Stomach (tissue), 9 donors: Measurements from ENCODE around the gene SLC26A1. TPM values are rescaled to one million over a fixed set of nuclear protein-coding genes. Genes with fewer than 3 reads are reported as not detected.

Experiments used
- DNase-seq, 2 donors: peaks; one replicate each; pipeline versions ENCODE4 v3.0.0 to v3.0.0-alpha.2; 2013 to 2019
- H3K27ac ChIP-seq, 5 donors: fragments of 200-600 bp in 4 of 5; sonication (generic) in 4 of 5; one replicate each; pipeline ENCODE4 v1.5.1; 2013 to 2019; ENCODE audit warnings: mild to moderate bottlenecking in 1 of 5, moderate library complexity in 1 of 5
- H3K27me3 ChIP-seq, 3 donors: fragments of 200-600 bp; sonication (generic); one replicate each; pipeline ENCODE4 v1.5.1; 2017 to 2019; ENCODE audit warnings: mixed run types in 1 of 3
- H3K36me3 ChIP-seq, 4 donors: fragments of 200-600 bp; sonication (generic); 1 replicate in 3 of 4; 2 replicates in 1 of 4; pipeline ENCODE4 v1.5.1; 2016 to 2019
- H3K4me1 ChIP-seq, 4 donors: fragments of 200-600 bp; sonication (generic); one replicate each; pipeline ENCODE4 v1.5.1; 2016 to 2019
- H3K4me3 ChIP-seq, 4 donors: fragments of 200-600 bp; sonication (generic) in 3 of 4; one replicate each; pipeline ENCODE4 v1.5.1; 2016 to 2019; ENCODE audit warnings: mild to moderate bottlenecking in 1 of 4
- H3K9me3 ChIP-seq, 4 donors: fragments of 200-600 bp; sonication (generic); one replicate each; pipeline ENCODE4 v1.5.1; 2016 to 2019
- EP300 ChIP-seq: sonication (generic); formaldehyde crosslinking; IDR thresholded peaks from one replicate; pipeline ENCODE4 v1.6.1; 2017; ENCODE audit warnings: antibody characterized with exemption
- POLR2A ChIP-seq, 4 donors: fragments of 450-650 bp; IDR thresholded peaks; one replicate each; pipeline ENCODE4 v1.6.1; 2016; ENCODE audit warnings: antibody characterized with exemption in 4 of 4, control low read depth in 2 of 4, mild to moderate bottlenecking in 1 of 4, moderate library complexity in 1 of 4
- POLR2AphosphoS5 ChIP-seq, 3 donors: sonication (generic); formaldehyde crosslinking; IDR thresholded peaks; one replicate each; pipeline ENCODE4 v1.6.1; 2016; ENCODE audit warnings: antibody characterized with exemption in 3 of 3
- WGBS, 5 donors: extraction: QIAGEN DNeasy Blood & Tissue Kit in 3 of 5; methylation state at CpG; one replicate each; pipeline versions ENCODE4 v1.1.5 to v1.1.7; 2013 to 2018; 5-methylcytosine and 5-hydroxymethylcytosine counted together
- intact Hi-C: fragments of 100-400 bp; cut with DNase I; formaldehyde crosslinking; loops from one replicate; pipeline ENCODE4 v1.15.1; 2023; ENCODE audit warnings: low total_unique reads
- polyA plus RNA-seq, 3 donors: library from polyadenylated mRNA; stranded (reverse); fragments of 200-250 nt; gene quantifications; one replicate each; pipeline ENCODE4 v1.2.3, GENCODE V29; 2013
- total RNA-seq, 5 donors: library from RNA; depleted of rRNA; stranded (reverse); fragments of >200 nt; gene quantifications; one replicate each; pipeline versions ENCODE4 v1.1.0 to v1.2.3, GENCODE V29; 2014 to 2016
- TF ChIP-seq, protein P1 (sequence below), 7 experiments: fragments of 450-650 bp in 4 of 7; fragments of 200-600 bp in 3 of 7; sonication (generic) in 3 of 7; IDR thresholded peaks; one replicate each; pipeline ENCODE4 v1.5.1; 2016 to 2019; ENCODE audit warnings: antibody characterized with exemption in 7 of 7, control low read depth in 2 of 7, mild to moderate bottlenecking in 1 of 7
- donor health status: healthy with polysubstance abuse.
- donor health status: Bipolar disorder and iron deficiency.
- donor health status: healthy.

Gene SLC26A1
- total and polyA plus RNA-seq, 8 donors = 0.18 to 8.9 (median 3.5) TPM; not detected in 3

DNA sequence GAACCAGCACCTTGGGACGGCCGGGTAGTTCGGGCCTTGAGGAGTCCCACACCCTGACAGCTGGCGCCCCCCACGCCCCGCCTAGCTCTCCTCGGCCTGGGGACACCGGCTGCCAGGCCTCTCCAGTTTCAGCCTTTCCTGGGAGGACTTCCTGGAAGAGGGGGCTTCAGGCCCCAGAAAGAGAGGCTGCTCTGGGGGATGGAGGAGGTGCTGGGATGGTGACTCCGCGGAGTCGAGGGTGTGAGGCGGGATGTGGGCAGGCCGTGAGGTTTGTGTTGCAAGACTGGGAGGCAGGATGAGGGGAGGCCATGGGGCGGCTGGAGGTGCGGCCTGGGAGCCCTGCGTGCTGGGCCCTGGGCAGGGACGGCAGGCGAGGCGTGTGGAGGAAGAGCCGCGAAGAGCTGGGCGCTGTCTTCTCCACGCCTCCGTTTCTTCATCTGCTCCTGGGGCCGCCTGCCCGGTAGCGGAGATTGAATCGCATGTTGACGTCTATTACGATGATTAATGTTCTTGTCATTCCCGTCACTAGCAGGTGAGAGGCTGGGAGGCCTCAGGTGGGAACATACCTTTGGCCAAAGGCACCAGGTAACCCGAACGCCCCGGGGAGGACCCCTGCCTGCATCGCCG lies 17.3 kb upstream of the SLC26A1 start:
- 0 to 6% (median 2%) methylated on average over 27 to 36 of the region's 36 CpGs for WGBS, 5 donors
- Histone ChIP-seq H3K27ac (peak overlapping the region; percentile 74 to 89 (median 84)), H3K4me3 (peak overlapping the region; percentile 65 to 79 (median 72)), H3K4me1 (peaks cover 29 to 55% (median 47%) of the 10 kb centered on the region in 4 donors), H3K27me3 (peaks cover 0 to 43% (median 18%) of the 10 kb centered on the region in 3 donors), H3K9me3 (peaks cover 0 to 6% (median 0%) of the 10 kb centered on the region in 4 donors), H3K36me3 (peaks cover 0 to 8% (median 0%) of the 10 kb centered on the region in 4 donors)
- TF ChIP-seq EP300 = no peak
- TF ChIP-seq POLR2AphosphoS5 (IDR thresholded peaks at IDR 0.05) = peak in 1 of 3 donors; percentile 26
- TF ChIP-seq POLR2A (IDR thresholded peaks at IDR 0.05) = no peak
- TF ChIP-seq, protein P1, sequence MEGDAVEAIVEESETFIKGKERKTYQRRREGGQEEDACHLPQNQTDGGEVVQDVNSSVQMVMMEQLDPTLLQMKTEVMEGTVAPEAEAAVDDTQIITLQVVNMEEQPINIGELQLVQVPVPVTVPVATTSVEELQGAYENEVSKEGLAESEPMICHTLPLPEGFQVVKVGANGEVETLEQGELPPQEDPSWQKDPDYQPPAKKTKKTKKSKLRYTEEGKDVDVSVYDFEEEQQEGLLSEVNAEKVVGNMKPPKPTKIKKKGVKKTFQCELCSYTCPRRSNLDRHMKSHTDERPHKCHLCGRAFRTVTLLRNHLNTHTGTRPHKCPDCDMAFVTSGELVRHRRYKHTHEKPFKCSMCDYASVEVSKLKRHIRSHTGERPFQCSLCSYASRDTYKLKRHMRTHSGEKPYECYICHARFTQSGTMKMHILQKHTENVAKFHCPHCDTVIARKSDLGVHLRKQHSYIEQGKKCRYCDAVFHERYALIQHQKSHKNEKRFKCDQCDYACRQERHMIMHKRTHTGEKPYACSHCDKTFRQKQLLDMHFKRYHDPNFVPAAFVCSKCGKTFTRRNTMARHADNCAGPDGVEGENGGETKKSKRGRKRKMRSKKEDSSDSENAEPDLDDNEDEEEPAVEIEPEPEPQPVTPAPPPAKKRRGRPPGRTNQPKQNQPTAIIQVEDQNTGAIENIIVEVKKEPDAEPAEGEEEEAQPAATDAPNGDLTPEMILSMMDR (IDR thresholded peaks at IDR 0.05) = no peak
- intact Hi-C loops = no loop called here
- peak; percentile 63 to 82 for DNase-seq

DNA sequence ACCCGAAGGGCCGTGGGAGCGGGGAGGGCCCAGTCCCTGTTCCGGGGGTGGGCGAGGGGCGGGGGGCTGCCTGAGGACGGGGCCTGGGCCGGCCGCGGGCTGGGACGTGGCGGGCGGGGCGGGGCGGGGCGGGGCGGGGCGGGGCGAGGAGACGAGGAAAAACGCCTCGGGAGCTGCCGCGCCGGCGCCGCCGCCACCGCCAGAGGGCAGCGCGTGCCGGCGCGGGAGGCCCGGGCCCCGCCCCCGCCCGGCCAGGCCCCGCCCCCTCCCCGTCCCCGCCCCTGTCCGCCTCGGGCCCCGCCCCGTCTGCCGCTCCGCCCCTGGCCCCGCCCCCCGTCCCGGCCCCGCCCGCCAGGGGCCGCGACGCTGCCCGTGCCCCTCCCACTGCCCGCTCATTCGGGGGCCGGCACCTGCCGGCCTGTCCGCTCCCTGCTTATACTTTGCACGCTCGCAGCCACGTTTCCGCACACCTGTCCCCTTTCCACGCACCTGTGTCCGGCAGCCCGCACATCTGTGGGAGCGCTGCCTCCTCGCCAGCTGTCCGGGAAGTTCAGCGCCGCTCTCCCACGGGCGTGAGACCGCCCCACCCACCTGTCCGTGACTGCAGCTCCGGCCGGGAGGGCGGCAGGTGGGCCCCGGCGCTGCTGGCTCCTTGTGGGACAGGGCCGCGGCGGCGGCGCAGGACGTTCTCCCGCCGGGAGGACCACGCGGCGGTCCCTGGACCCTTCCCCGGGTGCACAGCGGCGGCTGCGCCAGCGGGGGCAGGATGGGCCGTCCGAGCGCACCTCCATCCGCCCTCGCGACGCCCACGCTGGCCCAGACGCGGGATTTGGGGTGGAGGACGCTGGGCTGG lies 16.6 kb upstream of the SLC26A1 start:
- peaks cover 0 to 7% (median 0%) of the 10 kb centered on the region in 4 donors for H3K36me3 ChIP-seq
- WGBS, 5 donors = 0 to 1% (median 1%) methylated on average over 19 to 100 of the region's 109 CpGs; no CpG with 5 or more reads in 1 of the 5 donors
- TF ChIP-seq, protein P1 (IDR thresholded peaks at IDR 0.05) = peak in 1 of 7 experiments; percentile 56
- TF ChIP-seq POLR2AphosphoS5 (IDR thresholded peaks at IDR 0.05) (peak in 1 of 3 donors; percentile 37), POLR2A (IDR thresholded peaks at IDR 0.05) (no peak)
- H3K4me3 ChIP-seq = peak overlapping the region; percentile 65 to 79 (median 72)
- peaks cover 0 to 6% (median 0%) of the 10 kb centered on the region in 4 donors for H3K9me3 ChIP-seq
- peaks cover 29 to 47% (median 44%) of the 10 kb centered on the region in 4 donors for H3K4me1 ChIP-seq
- peaks cover 0 to 51% (median 25%) of the 10 kb centered on the region in 3 donors for H3K27me3 ChIP-seq
- DNase-seq = peak; percentile 79 to 87
- H3K27ac ChIP-seq = peak overlapping the region; percentile 74 to 89 (median 84)
- intact Hi-C loops = no loop called here

DNA sequence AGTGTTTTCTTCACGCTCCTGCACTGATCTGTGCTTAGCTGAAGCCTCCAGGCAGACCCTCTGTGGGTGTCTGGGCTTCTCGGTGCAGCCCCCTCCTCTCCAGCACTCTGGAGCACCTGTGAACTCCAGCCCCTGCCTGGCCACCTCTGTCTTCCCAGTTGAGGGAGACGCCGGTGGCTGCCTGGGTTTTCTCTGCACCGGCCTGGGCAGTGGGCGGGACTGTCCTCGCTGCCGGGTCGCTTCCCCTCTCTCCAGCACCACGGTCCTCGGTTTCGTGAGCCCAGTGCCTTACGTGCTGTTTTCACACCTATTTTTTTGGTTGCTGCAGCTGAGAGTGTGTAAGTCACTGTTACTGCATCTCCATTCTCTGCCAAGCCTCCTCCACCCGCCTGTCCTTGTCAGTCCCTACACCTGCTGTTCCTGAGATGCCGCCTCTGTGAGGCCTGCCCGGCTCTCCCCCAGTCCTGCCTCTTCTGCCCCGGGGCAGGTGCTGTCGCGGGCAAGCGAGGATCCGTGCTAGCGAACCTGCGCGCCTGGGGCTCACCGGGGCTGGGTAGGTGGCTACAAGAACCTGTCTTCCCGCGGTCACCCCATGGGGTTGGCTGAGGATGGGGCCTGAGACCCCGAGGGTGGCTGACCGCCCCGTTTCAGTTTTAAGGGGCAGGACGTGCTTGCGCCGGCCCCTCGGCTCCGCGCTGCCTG lies 15.8 kb upstream of the SLC26A1 start:
- intact Hi-C loops = no loop called here
- Histone ChIP-seq H3K27ac (peak overlapping the region in 4 of 5 donors; percentile 62 to 78 (median 74)), H3K9me3 (peaks cover 0 to 6% (median 0%) of the 10 kb centered on the region in 4 donors), H3K4me3 (peak overlapping the region; percentile 65 to 79 (median 72)), H3K36me3 (peaks cover 0 to 6% (median 0%) of the 10 kb centered on the region in 4 donors), H3K27me3 (peaks cover 3 to 58% (median 33%) of the 10 kb centered on the region in 3 donors), H3K4me1 (peaks cover 29 to 44% (median 39%) of the 10 kb centered on the region in 4 donors)
- DNase-seq = peak; percentile 49 to 67
- WGBS, 5 donors = 2 to 4% (median 3%) methylated on average over 26 to 36 of the region's 36 CpGs
- TF ChIP-seq, protein P1 (IDR thresholded peaks at IDR 0.05) = no peak
- TF ChIP-seq POLR2AphosphoS5 (IDR thresholded peaks at IDR 0.05) = no peak
- no peak for TF ChIP-seq POLR2A (IDR thresholded peaks at IDR 0.05)
- TF ChIP-seq EP300 = no peak

DNA sequence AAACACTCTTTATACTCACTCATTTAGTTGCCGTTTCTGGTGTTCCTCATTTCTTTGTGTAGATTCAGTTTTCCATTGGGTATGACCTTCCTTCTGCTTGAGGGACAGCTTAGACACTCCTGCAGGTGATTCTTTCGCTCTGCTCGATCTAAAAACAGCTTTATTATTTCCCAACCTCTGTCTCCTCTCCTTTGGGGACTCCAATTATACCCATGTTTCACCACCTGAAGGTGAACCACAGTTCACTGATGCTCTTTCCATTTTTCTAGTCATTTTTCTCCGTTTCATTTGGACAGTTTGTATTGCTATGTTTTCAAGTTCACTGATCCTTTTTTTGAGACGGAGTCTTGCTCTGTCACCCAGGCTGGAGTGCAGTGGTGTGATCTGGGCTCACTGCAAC lies 13.7 kb upstream of the SLC26A1 start:
- Histone ChIP-seq H3K4me3 (no peak overlapping the region), H3K36me3 (no peaks in the 10 kb centered on the region), H3K4me1 (peaks cover 36 to 41% (median 39%) of the 10 kb centered on the region in 4 donors), H3K9me3 (peaks cover 0 to 6% (median 0%) of the 10 kb centered on the region in 4 donors), H3K27me3 (peaks cover 24 to 72% (median 54%) of the 10 kb centered on the region in 3 donors), H3K27ac (no peak overlapping the region)
- intact Hi-C loops = no loop called here
- no peak for DNase-seq
- TF ChIP-seq EP300 (no peak), POLR2AphosphoS5 (IDR thresholded peaks at IDR 0.05) (no peak), POLR2A (IDR thresholded peaks at IDR 0.05) (no peak)
- TF ChIP-seq, protein P1 (IDR thresholded peaks at IDR 0.05) = no peak
- WGBS, 5 donors = 88 to 94% (median 91%) methylated on average over 5 of the region's 5 CpGs
